NCI-H2196 treated with DMSO at 0.1 percent for 48 hours (cell line): ENCODE measurements around the gene REPS2.

ENCODE experiments used
- DNase-seq: peaks from one replicate; lab custom pipeline; 2025; ENCODE audit not compliant: unreplicated experiment; lab: John Stamatoyannopoulos, UW

The REPS2 gene

GRCh38 chrX:17031827-17032226 is 85.4 kb downstream of the REPS2 start:
- DNase-seq: no peak

- no peak for DNase-seq
These were observed 85.9 kb downstream of the REPS2 start for GRCh38 chrX:17032351-17032750.

- no peak for DNase-seq
These were observed 86.8 kb downstream of the REPS2 start for GRCh38 chrX:17033225-17033624.

GRCh38 chrX:17035111-17035510 is 88.7 kb downstream of the REPS2 start:
- no peak for DNase-seq

- no peak for DNase-seq
These were observed 89.9 kb downstream of the REPS2 start for GRCh38 chrX:17036171-17036961.

- no peak for DNase-seq
These were observed 91.8 kb downstream of the REPS2 start for GRCh38 chrX:17038277-17038676.

GRCh38 chrX:17038681-17039161 is 92.3 kb downstream of the REPS2 start:
- DNase-seq: no peak

- DNase-seq: no peak
These were observed 93.4 kb downstream of the REPS2 start for GRCh38 chrX:17039826-17040225.

- DNase-seq: no peak
These were observed 94.3 kb downstream of the REPS2 start for GRCh38 chrX:17040711-17041110.

GRCh38 chrX:17042037-17042436 is 95.6 kb downstream of the REPS2 start:
- DNase-seq: no peak

GRCh38 chrX:17046478-17047097 is 100.1 kb downstream of the REPS2 start:
- DNase-seq: peak; percentile 10

GRCh38 chrX:17047224-17047623 is 100.8 kb downstream of the REPS2 start:
- DNase-seq: no peak

GRCh38 chrX:17052210-17052609 is 105.8 kb downstream of the REPS2 start:
- no peak for DNase-seq

- DNase-seq: no peak
These were observed 106.3 kb downstream of the REPS2 start for GRCh38 chrX:17052793-17053192.

GRCh38 chrX:17053502-17053901 is 107.0 kb downstream of the REPS2 start:
- DNase-seq: no peak

GRCh38 chrX:17056868-17057608 is 110.6 kb downstream of the REPS2 start:
- no peak for DNase-seq

- DNase-seq: no peak
These were observed 115.6 kb downstream of the REPS2 start for GRCh38 chrX:17062065-17062464.

- DNase-seq: no peak
These were observed 118.6 kb downstream of the REPS2 start for GRCh38 chrX:17065100-17065499.

GRCh38 chrX:17067534-17067933 is 121.1 kb downstream of the REPS2 start:
- no peak for DNase-seq

- DNase-seq: no peak
These were observed 125.8 kb downstream of the REPS2 start for GRCh38 chrX:17072301-17072700.

- no peak for DNase-seq
These were observed 126.3 kb downstream of the REPS2 start for GRCh38 chrX:17072721-17073230.

GRCh38 chrX:17075004-17075403 is 128.5 kb downstream of the REPS2 start:
- DNase-seq: no peak
